RWPE1 (cell line): ENCODE results near the gene TMEM35B.
A peak's percentile ranks its signal among the peaks of the same experiment; 100 is the strongest.

Experiments used
- CTCF ChIA-PET: fragments of 350-600 bp; sonication (Branson Sonifier 250); formaldehyde crosslinking; extraction: SDS; loops from one replicate; lab custom pipeline; 2021; lab: Yijun Ruan, JAX
- POLR2A ChIA-PET: fragments of 400-600 bp; formaldehyde crosslinking; extraction: SDS; loops from one replicate; lab custom pipeline; 2020; ENCODE audit warnings: antibody characterized with exemption; ENCODE audit not compliant: low non-redundant PET; lab: Yijun Ruan, JAX
- DNase-seq: peaks from one replicate; pipeline ENCODE4 v3.0.0; 2012; ENCODE audit warnings: low spot score
- H3K27ac ChIP-seq: fragments of 450-650 bp; 2 replicates; pipeline ENCODE4 v1.5.1; 2017
- TF ChIP-seq, protein P1 (sequence below): fragments of 450-650 bp; conservative IDR thresholded peaks from 2 replicates; pipeline ENCODE4 v1.5.1; 2017; ENCODE audit warnings: low read depth, mild to moderate bottlenecking

The TMEM35B gene

GRCh38 chr1:34984793-34985608 is at the start of gene TMEM35B:
TSS of gene TMEM35B (minus strand) at chr1:34985347. CDS start at chr1:34985305, 42 bp downstream.
- CTCF ChIA-PET = no interaction called here
- TF ChIP-seq, protein P1, sequence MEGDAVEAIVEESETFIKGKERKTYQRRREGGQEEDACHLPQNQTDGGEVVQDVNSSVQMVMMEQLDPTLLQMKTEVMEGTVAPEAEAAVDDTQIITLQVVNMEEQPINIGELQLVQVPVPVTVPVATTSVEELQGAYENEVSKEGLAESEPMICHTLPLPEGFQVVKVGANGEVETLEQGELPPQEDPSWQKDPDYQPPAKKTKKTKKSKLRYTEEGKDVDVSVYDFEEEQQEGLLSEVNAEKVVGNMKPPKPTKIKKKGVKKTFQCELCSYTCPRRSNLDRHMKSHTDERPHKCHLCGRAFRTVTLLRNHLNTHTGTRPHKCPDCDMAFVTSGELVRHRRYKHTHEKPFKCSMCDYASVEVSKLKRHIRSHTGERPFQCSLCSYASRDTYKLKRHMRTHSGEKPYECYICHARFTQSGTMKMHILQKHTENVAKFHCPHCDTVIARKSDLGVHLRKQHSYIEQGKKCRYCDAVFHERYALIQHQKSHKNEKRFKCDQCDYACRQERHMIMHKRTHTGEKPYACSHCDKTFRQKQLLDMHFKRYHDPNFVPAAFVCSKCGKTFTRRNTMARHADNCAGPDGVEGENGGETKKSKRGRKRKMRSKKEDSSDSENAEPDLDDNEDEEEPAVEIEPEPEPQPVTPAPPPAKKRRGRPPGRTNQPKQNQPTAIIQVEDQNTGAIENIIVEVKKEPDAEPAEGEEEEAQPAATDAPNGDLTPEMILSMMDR = no peak
- DNase-seq = peak; percentile 58
- peak within 1 kb of the TSS; percentile 86 for H3K27ac ChIP-seq
- POLR2A ChIA-PET = no interaction called here

- POLR2A ChIA-PET = no interaction called here
- no peak for DNase-seq
- TF ChIP-seq, protein P1 = no peak
- H3K27ac ChIP-seq = no peak overlapping the region
- CTCF ChIA-PET = no interaction called here
Observed at GRCh38 chr1:35033346-35033745, 48.2 kb upstream of the TMEM35B start.

- peak overlapping the region; percentile 99 for H3K27ac ChIP-seq
- ChIA-PET POLR2A (interaction anchor here (0.6 kb wide), 1 partner anchor 59 kb away, joined by 4 read pairs; no protein-coding TSS in a partner anchor), CTCF (interaction anchor here (0.5 to 1.2 kb wide), 2 partner anchors 53 to 743 kb away, joined by 3 read pairs; no protein-coding TSS in a partner anchor)
- TF ChIP-seq, protein P1 = no peak
- DNase-seq = no peak
Observed at GRCh38 chr1:35032384-35032739, 47.2 kb upstream of the TMEM35B start.

- peak overlapping the region; percentile 99 for H3K27ac ChIP-seq
- DNase-seq = peak; percentile 43
- ChIA-PET CTCF (interaction anchor here (0.7 to 1.2 kb wide), 2 partner anchors 11 to 54 kb away, joined by 3 read pairs; no protein-coding TSS in a partner anchor), POLR2A (interaction anchor here (1.3 kb wide), 1 partner anchor 48 kb away, joined by 3 read pairs; the partner anchor contains the start of gene ZMYM1)
- TF ChIP-seq, protein P1 = no peak
Observed at GRCh38 chr1:35030756-35031446, 45.8 kb upstream of the TMEM35B start.

GRCh38 chr1:35030338-35030737 is 45.2 kb upstream of the TMEM35B start:
- TF ChIP-seq, protein P1 = no peak
- ChIA-PET POLR2A (interaction anchor here (1.3 kb wide), 1 partner anchor 49 kb away, joined by 3 read pairs; the partner anchor contains the start of gene ZMYM1), CTCF (interaction anchor here (0.5 to 0.7 kb wide), 2 partner anchors 15 to 170 kb away, joined by 3 to 6 read pairs; no protein-coding TSS in a partner anchor)
- H3K27ac ChIP-seq = peak overlapping the region; percentile 42; the same call in 1 of the 2 replicates
- DNase-seq = no peak

DNA sequence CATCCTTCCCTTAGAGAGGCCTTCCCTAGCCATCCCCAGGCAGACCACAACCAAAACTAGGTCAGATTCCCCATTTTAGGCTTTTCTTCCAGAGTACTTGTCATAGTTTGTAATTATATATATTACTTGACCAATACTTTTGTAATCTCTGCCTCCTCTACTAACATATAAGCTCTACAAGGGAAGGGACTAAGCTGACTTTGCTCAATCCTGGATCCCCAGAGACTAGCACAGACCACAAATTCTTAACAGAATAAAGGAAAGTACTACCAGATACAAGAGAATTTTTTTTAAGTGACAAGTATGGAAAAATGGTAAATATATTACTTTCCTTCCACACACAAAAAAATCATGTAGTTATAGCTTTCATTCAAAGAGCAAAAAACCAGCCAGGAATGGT is 44.6 kb upstream of the TMEM35B start:
- peak overlapping the region; percentile 42; the same call in 1 of the 2 replicates for H3K27ac ChIP-seq
- ChIA-PET CTCF (interaction anchor here (0.5 to 0.7 kb wide), 2 partner anchors 14 to 169 kb away, joined by 3 to 6 read pairs; no protein-coding TSS in a partner anchor), POLR2A (interaction anchor here (1.3 kb wide), 1 partner anchor 49 kb away, joined by 3 read pairs; the partner anchor contains the start of gene ZMYM1)
- TF ChIP-seq, protein P1 = no peak
- no peak for DNase-seq
